HG03097 (cell line): ENCODE measurements around the gene PRMT3.
"Not testable (repeated sequence)": the region's sequence is repeated elsewhere in the genome, so short reads cannot be mapped to it uniquely, and the experiment has no call there.

Experiments used
- ATAC-seq: cut with Tn5 transposase; IDR thresholded peaks from one replicate; pipeline ENCODE4 v1.9.1; 2021; ENCODE audit not compliant: unreplicated experiment, low FRiP score

Gene PRMT3

GRCh38 chr11:20373568-20374209, 13.8 kb upstream of the PRMT3 start:
- ATAC-seq, result no peak

DNA sequence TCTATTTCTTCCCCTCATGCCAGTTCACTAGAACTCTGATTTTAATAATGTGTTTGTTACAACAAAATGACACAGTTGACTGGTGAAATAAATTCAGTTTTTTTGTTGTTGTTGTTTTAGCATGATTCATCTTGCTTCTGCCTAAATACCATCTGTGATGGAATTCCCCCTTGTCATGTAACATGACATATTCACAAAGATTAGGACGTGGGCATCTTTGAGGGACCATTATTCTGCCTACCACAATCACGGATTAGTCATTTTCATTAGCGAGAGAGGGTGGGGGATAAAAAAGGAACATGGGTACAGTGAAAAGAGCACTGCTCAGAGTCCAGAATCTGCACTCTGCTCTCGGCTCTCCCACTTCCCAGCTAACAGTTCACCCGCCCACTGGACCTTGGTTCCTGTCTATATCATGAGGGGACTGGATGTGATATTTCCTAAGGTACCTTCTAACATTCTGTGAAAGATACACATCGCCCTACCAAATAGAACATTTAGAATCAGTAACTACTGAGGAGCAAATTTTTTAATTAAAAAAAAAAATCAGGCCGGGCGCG, 12.7 kb upstream of the PRMT3 start:
- ATAC-seq, result no peak

GRCh38 chr11:20376162-20376730, 11.3 kb upstream of the PRMT3 start:
- no peak for ATAC-seq

GRCh38 chr11:20385996-20386395, 1.5 kb upstream of the PRMT3 start:
- not testable (repeated sequence) for ATAC-seq

- ATAC-seq, result peak; percentile 12
Measured at GRCh38 chr11:20388096-20389055, 860 bp downstream of the PRMT3 start.

- ATAC-seq, result peak; percentile 59
Measured at GRCh38 chr11:20397281-20397680, 9.8 kb downstream of the PRMT3 start.

GRCh38 chr11:20399498-20399897, 12.0 kb downstream of the PRMT3 start:
- no peak for ATAC-seq

DNA sequence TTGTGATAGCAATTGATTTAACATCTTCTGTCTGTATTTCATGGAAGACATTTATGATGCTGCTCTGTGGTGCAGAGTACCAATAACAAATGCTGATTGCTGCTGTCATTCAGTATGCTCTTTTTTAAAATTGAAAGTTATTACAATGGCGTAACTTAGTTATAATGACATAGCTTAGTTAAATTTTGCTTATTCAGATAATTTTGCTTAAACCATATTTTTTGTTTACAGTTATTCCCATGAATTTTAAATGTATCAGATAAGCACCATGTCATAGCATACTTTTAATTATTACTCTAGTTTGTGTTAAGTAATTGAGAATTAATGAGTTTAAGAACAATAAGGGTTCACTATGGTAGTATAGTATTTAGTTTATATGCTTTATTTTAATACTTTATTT, 15.5 kb downstream of the PRMT3 start:
- ATAC-seq, result no peak

DNA sequence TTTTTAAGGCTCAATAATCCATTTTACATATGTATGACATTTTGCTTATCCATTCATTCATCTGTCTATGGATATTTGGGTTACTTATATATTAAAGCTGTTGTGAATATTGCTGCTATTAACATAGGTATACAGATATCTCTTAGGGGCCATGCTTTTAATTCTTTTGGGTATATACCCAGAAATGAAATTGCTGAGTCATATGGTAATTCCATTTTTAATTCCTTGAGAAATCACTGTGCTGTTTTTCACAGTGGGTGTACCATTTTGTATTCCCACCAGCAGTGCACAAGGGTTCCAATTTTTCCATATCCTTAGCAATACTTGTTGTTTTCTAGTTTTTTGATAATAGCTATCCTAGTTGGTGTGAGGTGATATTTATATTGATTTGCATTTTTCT, 19.0 kb downstream of the PRMT3 start:
- no peak for ATAC-seq

DNA sequence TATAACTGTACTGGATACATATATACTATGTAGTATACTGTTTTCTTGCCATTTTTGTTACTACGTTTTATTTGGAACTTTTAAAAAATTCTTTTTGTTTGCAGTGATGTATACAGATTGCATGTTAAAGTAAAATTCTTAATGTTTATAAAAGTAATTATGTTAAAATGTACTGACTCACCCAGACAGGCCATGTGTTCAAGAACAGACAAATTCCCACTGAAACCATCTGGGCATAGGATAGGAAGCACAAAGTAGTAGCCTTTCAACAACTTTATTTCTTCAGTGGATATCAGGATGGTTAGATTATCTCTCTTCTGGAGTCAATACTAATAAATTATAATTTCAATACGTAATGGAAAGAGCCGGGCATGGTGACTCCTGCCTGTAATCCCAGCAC, 19.8 kb downstream of the PRMT3 start:
- ATAC-seq, result no peak

GRCh38 chr11:20415432-20415831, 27.9 kb downstream of the PRMT3 start:
- ATAC-seq, result no peak

GRCh38 chr11:20417771-20418170, 30.3 kb downstream of the PRMT3 start:
- ATAC-seq, result no peak

- no peak for ATAC-seq
Measured at GRCh38 chr11:20421946-20422345, 34.4 kb downstream of the PRMT3 start.

- no peak for ATAC-seq
Measured at GRCh38 chr11:20429216-20429615, 41.7 kb downstream of the PRMT3 start.

GRCh38 chr11:20438637-20439036, 51.1 kb downstream of the PRMT3 start:
- ATAC-seq, result no peak

GRCh38 chr11:20443596-20443995, 56.1 kb downstream of the PRMT3 start:
- no peak for ATAC-seq

DNA sequence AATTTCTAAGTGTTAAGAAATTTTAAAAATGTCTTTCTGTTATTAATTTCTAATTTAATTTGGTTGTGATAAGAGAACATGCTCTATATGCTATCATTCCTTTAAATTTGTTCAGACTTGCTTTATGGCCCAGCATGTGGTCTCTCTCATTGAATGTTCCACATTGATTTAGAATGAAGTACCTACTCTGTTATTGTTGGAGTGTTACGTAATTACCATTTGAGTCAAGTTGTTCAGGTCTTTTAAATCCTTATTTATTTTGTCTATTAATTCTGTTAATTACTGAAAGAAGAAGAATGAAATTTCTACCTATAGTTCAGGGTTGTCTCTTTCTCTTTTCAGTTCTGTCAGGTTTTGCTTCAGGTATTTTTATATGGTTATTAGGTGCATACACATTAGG, 57.0 kb downstream of the PRMT3 start:
- no peak for ATAC-seq

- ATAC-seq, result no peak
Measured at GRCh38 chr11:20448834-20449233, 61.3 kb downstream of the PRMT3 start.

DNA sequence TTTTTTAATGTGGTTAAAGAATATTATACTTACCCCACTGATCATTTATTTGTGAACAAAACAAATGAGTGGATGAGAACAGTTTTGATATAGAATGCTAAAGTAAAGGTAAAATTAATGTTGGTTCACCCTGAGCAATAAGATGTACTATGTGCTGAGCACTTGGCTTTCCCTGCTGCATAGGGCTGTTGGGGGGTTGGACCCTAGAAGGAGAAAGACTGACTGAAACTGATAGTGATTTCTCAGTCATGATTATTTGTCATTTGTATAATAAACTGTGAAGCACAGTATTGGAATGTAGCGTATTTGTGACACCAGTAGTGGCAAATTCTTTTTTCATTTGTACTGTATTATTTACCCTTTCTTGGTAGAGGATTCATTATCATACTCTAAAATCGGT, 63.3 kb downstream of the PRMT3 start:
- ATAC-seq, result no peak

- ATAC-seq, result no peak
Measured at GRCh38 chr11:20451568-20451967, 64.1 kb downstream of the PRMT3 start.

DNA sequence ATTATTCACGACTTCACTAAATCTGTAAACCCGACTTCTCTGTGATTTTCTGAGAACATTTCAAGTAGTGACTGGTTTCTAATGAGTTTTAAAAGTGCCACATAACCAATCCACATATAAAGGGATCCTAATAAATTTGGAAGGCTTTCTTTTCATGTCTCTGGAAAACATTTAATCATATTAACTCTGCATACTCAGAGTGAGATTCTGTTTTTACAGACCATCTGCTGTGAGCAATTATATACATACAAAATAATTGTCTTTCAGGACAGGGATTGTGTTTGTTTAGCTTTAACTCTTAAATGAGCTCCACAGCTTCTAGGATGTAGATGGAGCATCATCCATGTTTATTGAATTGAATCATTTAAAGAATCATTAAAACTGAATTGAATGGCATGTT, 65.1 kb downstream of the PRMT3 start:
- ATAC-seq, result no peak
